NCI-H510A (cell line): ENCODE data around the gene ODF4.
"Not testable (repeated sequence)": the region's sequence is repeated elsewhere in the genome, so short reads cannot be mapped to it uniquely, and the experiment has no call there.

Source experiments
- DNase-seq: peaks from one replicate; lab custom pipeline; 2025; lab: John Stamatoyannopoulos, UW

The ODF4 gene

DNA sequence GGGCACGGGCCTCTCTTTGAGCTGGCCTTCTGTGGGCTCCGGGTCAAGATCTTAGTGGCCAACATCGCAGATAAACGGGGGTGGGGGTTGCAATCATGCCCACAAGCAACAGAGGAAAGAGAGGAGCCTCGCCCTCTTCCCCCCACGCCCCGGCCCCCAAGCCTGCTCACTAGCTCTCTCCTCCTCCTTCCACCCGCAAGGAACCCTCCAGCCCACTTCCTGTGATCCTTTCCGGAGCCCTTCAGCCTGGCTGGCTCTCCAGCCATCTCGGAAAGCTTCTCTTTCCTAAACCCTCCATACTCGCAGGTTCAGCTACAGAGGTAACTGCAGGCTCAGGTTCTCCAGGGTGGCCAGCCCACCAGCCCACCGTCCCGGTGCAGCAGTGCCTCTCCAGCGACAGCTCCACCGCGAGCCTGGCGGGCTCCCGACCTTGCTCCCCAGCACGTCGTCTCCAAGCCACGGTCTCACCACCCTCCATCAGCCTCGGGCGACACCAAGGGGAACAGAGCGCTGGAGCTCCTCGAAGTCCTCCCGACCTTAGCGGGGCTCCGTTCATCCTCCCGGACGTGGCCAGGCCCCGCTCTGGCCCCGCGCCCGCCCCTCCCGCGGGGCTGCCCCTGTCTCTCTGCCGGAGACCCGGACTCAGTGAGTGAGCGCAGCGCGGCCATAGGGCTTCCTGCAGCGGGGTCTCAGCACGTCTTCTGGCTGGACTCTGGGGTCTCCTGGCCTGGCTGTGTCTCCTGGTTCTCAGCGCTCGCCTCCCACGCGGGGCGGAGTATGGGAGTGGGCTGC, 12.9 kb upstream of the ODF4 start:
- DNase-seq = no peak

DNA sequence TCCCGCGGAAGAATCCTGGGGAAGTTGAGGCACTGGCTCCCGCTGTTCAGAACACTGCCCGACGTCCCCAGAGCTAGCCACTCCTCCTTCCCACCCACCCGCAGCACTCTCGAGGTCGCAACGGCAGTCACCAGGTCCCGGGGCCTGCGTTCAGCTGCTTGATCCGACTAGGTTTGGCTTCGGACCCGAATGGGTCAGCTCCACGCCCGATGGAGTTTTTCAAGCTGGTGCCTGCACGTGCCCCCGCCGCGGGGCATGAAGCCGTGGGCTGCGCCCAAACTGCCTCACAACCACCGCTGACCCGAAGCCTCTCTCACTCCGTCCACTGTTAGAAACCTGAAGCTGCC, 12.4 kb upstream of the ODF4 start:
- no peak for DNase-seq

DNA sequence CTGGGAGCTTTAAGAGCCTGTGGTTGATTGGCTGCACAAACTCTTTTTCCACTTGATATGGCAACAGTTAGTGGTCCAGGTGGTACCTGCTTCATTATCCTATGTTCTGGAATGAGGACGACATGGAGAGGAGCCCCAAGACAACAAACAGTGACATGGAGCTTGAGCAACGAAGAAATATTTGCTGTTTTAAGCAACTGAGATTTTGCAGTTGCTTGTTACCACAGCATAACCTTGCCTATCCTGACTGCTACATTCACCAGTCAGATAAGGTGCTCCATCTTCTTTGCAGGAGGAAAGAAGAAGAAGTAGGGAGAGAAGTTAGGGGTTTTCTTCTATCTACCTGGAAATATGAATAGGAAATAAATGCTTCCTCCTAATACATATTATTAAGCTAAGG, 7.5 kb upstream of the ODF4 start:
- DNase-seq = no peak

DNA sequence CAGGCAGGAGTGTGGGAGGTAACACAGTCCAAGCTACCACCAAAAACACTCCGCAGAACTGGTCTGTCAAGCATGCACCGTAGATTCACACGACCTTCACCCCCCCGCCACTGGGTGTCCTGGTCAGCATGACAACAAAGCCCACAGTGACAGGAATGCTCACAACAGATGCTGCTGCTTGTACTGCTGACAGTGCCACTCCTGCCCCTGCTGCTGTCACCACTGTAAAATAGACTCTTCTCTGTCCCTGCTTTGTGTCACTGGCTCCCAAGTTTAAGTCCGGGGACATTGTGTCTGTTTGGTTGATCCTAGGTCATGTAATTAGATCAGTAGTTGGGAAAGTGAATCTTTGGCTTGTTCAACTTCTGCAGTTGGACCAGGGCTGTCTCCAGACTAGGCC, 7.0 kb upstream of the ODF4 start:
- DNase-seq = no peak

DNA sequence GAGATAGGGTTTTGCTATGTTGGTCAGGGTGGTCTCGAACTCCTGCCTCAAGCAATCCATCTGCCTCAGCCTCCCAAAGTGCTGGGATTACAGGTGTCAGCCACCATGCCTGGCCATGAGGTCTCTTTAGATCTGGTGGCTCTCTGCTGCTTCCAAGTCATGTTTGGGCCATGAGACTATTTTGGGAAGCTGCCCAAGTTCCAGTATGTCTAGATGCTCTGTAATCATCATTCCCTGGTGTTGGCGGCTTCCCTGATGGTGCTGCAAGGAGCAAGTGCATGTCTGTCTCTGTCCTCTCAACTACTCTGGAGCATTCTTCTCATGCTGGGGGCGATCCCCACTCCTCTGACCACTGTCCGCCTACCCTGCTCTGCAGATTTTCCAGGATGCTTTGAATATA, 6.4 kb upstream of the ODF4 start:
- no peak for DNase-seq

DNA sequence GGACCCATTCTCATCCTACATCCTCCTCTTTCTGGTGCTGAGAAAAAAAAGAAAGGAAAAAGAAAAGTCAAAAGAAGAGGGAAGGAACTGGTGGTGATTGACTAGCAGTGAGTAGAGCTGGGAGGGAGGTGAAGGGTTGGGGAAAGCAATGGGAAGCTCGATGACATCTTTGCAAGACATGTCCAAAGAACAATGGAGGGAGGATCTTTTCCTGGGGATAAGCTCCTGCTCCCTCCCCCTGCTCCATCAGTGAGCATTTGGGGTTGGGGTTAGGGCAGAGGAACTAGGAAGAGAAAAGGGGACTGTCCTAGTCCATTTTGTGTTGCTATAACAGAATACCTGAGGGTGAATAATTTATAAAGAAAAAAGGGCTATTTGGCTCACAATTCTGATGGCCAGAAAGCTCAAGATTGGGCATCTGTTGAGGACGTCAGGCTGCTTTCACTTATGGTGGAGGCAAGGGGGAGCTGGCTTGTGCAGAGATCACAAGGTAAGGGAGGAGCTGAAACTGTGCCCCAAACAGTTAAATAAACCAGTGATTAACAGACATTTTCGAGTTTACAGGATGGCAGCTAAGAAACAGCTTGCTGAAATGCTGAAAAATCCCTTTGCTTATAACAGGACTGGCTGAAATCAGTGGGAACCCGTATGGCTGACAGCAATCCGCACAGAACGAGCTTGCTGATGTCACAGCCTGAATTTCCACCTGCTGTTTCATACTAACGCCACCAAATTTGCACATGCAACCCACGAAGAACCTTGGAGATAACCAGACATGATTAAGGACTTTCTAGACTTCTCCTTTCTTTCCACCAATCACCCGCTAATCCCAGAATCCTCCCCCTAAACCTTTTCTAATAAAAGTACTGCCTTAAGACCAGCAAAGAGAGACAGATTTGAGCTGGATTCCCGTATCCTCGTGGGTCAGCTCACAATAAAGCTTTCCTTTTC, 1.6 kb upstream of the ODF4 start:
- no peak for DNase-seq

DNA sequence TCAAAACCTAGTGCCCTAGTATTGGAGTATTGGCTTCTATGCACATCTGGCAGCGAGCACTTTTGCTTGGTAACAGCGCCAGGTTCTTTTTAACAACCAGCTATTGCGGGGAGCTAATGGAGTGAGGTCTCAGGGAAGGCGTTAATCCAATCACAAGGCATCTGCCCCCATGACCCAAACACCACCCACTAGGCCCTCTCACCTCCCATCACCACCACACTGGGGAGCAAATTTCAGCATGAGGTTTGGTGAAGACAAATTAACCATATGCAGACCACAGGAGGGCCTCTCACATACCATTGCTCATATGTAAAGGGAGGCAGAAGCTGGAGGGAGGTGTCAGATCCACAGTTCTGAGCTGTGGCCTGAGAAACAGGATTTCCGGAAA, 893 bp upstream of the ODF4 start:
- no peak for DNase-seq

DNA sequence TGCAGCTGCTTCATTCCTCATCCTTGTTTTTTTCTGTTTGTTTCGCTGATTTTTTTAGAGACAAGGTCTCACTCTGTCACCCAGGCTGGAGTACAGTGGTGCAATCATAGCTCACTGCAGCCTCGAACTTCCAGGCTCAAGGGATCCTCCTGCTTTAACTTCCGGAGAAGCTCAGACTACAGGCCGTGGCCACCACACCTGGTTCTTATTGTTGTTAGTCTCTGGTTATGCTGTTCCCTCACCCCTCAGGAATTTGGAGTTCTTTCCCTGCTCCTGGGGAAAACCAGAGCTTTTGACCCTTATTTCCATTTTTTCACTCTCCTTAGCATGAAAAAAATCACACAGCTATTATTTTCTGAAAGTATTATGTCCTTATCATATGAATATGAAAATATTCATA, 1.8 kb downstream of the ODF4 start:
- DNase-seq = no peak

DNA sequence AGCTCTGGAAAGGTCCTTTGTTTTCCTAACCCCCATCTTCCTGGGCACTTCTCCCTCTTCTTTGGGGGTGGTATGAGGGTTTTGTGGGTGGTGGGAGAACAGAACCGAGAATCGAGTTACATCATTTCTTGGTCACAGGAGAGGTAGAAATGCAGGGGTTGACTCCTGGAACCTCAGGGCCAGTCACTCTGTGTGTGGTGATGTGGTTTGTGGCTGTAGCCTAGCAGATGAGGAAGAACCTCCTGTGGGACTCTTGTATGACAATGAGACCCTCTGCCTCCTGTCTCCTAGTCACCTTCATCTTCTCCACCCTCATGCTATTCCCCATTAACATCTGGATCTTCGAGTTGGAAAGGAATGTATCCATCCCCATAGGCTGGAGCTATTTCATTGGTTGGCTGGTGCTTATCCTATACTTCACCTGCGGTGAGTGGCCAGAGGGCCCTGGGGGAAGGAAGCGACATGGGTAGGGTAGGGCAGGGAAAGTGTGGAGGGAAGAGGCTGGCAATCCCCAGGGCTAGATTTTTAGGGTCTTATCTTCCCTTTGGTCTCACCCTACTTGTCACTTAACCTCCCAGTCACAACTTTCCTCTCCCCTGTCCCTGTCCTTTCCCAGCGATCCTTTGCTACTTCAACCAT, 5.5 kb downstream of the ODF4 start:
- no peak for DNase-seq

DNA sequence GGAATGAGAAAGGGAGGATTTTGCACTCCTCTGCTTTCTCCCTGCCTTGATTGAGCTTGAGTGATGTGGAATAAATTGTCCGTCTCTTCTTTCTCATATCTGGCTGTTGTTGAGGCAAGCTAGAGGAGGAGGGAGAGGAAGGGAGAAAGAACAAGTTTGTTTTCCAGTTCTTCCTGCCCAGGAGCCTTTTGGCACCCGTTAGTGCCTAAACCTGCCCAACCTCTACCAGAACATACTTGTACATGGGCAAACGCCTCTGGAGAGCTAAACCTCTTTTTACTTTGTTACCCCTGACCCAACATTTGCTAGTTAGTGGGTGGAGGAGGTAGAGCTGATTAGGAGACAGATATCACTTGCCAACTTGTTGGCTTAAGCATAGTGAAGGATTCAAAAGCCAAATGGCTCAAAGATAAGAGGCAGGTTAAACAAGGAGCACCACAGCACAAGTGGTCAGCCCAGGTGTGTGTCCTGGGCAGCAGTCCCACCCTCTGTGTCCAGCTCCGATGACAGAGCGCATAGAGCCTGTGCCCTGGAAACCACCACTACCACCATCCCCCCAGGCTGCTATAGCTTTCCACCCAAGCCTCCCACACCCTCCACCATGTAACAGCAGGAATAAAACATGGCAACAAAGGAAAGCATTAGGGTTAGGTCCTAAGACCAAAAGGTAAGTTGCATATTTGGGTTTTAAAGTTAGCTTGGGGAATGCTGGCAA, 6.5 kb downstream of the ODF4 start:
- no peak for DNase-seq

DNA sequence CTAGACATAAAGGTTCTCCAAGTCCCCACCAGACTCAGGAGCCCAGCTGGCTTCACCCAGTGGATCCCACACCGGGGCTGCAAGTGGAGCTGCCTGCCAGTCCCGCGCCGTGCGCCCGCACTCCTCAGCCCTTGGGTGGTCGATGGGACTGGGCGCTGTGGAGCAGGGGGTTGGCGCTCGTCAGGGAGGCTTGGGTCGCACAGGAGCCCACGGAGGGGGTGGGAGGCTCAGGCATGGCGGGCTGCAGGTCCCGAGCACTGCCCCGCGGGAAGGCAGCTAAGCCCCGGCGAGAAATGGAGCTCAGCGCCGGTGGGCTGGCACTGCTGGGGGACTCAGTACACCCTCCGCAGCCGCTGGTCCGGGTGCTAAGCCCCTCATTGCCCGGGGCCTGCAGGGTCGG, 7.4 kb downstream of the ODF4 start:
- not testable (repeated sequence) for DNase-seq

DNA sequence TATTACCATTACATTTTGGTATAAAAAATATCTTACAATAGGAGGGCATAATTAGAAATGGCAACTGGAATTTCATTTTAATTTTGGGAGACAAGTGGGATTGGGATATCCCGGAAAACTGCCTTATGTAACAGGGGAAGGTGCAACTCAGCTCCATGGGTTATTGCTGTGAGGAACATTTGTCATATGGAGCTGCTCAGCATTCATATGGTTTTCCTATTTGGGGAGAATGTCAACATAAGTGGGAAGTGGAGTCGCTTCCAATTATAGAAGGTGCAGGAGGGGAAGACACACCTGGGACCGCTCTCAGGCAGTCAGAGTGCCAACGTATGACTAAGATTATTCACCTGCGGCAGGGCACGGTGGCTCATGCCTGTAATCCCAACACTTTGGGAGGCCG, 10.7 kb downstream of the ODF4 start:
- no peak for DNase-seq

DNA sequence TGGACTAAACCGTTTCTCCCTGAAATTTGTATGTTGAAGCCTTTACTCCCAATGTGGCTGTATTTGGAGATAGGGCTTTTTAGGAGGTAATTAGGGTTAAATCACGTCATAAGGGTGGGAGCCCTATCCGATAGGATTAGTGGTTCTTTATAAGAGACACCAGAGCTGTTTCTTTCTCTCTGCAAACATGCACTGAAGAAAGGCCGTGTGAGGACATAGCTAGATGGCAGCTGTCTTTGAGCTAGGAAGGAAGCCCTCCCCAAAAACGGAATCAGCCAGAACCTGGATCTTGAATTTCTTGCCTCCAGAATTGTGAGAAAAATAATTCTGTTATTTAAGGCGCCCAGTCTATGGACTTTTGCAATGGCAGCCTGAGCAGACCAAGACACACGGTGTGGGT, 14.1 kb downstream of the ODF4 start:
- DNase-seq = no peak

DNA sequence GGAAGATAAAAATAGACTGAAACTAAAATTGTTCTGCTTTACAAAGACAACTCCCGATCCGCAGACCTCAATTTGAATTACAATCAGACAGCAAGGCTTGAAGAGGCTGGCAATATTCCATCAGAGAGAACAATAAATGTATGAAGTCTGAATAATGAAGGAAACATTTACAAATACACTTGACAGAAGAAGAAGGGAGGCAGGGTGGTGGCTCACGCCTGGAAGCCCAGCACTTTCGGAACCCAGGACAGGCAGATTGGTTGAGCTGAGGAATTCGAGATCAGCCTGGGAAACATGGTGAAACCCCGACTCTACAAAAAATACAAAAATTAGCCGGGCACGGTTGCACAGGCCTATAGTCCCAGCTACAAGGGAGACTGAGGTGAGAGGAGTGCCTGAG, 14.6 kb downstream of the ODF4 start:
- DNase-seq = no peak

DNA sequence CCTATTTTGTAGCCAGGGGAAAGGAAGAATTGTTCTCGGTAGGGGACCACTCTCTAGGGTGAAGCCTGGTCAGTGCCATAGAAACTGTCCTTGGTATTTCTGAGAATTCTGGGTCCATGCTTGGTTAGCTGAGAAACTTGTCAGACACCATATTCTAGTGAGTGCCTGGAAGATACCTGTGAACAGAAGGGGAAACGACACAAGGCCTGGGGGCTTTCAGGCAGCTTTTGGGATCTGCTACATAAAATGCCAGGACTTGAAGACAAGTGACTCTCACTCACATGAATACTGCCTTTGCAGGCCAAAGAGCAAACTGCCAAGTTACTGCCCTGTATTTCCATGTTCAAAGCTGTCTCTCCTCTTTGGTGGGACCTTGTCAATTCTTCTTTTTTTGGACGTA, 18.3 kb downstream of the ODF4 start:
- DNase-seq = no peak

DNA sequence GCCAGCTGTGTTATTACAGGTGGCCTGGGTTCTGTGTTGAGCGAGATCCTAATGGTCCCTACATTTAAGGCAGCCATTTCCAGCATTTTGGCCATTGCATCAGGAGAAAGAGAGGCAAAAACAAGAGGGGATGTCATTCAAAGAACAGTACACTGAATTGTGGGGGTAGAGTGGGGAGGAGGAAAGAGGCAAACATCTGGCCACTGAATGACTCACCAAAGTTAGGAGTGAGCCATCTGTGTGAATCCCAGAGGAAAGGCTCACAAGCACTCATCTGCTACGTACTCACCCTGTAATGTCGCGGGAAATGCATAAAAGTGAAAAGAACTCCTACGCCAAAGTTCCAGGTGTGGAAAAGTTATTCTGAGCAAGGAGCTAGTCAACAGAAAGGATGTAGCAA, 20.1 kb downstream of the ODF4 start:
- DNase-seq = no peak

DNA sequence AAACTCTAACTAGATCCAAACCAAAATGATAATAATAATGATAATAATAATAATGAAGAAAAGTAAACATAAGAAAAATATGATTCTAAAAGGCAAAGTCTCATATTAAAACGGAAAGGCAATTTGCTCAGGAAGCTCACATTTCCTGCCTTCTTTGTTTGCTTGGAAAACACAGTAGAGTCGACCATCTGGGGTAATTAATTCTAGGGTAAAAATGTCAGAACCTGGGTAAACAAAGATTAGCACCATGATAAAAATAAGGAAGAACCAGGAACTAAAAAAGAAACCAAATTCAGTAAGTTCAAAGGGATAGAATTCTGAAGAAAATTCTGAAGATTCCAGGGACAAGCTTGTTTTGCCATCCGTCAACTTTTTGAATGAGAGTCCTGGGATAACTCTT, 20.6 kb downstream of the ODF4 start:
- DNase-seq = no peak

DNA sequence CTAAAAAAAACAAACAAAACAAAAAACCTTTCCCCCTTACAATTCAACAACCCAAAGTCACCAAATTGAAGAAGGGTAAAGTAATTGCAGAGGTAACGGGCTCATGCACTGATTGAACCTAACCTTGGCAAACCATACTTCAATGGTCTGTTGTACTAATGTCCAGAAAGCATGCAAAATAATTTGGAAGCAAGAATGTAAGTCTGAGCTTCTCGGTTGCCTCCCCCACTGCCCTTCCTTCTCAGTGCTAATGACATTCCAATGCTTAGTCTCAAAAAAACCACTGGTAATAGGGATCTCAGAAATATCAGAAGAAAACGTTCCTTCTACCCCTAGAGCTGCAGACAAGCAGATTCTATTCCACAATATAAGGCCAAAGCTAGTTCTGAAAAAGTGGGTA, 21.1 kb downstream of the ODF4 start:
- DNase-seq = no peak

DNA sequence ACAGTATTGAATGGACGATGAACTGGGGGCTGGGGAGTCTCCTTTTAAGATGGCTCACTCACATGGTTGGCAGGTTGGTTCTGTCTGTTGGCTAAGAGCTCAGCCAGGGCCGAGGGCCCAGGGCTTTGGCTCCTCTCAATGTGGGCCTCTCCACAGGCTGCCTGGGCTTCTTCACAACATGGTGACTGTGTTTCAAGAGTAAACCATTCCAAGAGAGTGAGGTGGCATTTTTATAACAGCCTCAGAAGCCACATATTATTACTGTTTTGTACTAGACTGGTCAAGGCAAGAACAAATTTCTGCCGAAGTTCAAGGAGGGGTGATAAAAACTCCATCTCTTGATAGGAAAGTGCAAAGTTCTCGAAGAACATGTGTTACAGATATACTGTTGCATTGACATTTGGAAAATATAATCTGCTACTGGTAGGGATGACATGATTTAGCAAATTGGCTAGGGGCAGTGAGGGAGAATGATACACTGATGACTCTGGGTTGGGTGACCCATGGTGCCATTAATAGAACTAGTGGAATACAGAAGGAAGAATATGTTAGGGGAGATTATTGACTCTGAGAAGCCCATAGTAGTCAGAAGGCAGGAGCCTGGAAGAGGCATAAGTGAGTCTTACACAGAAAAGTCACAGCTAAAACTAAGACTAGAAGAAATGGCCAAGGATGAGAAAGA, 23.2 kb downstream of the ODF4 start:
- DNase-seq = no peak

DNA sequence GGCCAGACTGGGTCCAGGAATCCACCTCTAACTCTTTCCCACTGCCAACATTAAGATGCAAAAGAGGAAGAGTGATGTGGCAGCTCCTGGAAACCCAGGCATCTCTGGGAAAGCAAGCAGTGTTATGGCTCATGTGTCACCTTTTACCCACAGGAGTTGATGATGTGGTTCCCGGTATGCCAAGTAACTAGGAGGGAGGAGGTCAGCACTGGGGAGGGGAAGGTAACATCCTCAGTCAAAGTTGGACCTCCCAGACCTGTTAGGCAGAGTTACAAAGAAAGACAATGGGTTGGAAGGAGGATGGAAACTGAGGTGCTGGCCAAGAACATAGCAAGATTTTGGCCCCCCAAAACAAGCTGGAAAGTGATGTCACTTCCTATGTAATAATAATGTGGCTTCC, 25.5 kb downstream of the ODF4 start:
- no peak for DNase-seq

DNA sequence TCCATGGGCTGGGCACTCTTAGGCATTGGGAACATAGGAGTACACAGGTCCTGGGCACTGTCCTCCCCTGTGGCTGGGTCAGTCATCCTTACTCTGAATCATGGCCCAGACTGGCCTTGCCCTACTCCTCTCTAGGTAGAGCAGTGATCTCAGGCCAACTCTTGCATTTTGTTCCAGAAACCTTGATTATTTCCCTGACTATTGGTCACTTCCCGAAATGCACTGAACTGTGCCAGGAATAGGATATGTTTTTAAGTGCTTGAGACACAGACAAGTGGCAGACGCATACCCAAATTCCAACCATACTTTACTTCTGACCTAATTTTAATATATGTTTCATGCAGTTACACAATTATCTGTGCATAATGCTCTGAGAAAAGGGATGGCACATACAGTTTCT, 26.6 kb downstream of the ODF4 start:
- DNase-seq = no peak

DNA sequence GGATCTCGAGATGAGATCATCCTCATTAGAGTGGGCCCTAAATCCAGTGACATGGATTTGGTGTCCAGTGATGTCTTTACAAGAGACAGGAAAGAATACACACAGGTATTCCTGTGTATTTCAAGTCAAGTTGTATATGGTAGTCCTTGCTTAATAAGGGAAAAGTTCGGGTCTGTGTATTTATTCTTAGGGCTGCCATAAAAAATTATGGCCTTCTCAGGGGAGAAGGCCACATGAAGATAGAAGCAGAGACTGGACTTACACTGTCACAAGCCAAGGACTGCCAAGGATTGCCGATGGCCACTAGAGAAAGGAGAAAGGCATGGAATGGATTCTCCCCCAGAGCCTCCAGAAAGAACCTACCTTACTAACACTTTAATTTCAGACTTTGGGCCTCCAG, 28.6 kb downstream of the ODF4 start:
- no peak for DNase-seq
